HepG2 (cell line): Measurements from ENCODE around the gene NR5A2. TPM values are rescaled to one million over a fixed set of nuclear protein-coding genes. Genes with fewer than 3 reads are reported as not detected.

Experiments
- ATAC-seq: fragments of 200-7000 bp; cut with Tn5 transposase; 3 replicates; pipeline ENCODE4 v1.9.1; 2020; ENCODE audit warnings: mild to moderate bottlenecking, moderate library complexity
- BruUV-seq: library from RNA; stranded (reverse); fragments of 400-500 nt; replicated peaks from 2 replicates; lab custom pipeline; 2021; lab: Mats Ljungman, UMichigan
- CTCF ChIA-PET: fragments of 300-600 bp; formaldehyde crosslinking; extraction: SDS; loops from one replicate; lab custom pipeline; 2021; ENCODE audit warnings: low total read pairs, inconsistent platforms, low intra/inter-chr PET ratio; lab: Yijun Ruan, JAX
- POLR2A ChIA-PET: fragments of 350-600 bp; sonication (Branson Sonifier 250); formaldehyde crosslinking; loops from one replicate; lab custom pipeline; 2020; ENCODE audit warnings: antibody characterized with exemption, inconsistent platforms; lab: Yijun Ruan, JAX
- DNase-seq: peaks from one replicate; pipeline ENCODE4 v3.0.0-alpha.2; 2015; ENCODE audit warnings: low spot score
- FAIRE-seq: peaks from 3 replicates; lab custom pipeline; 2011; peaks lifted over from hg19 to GRCh38; lab: Jason Lieb, UNC
- H2AFZ ChIP-seq: one replicate; pipeline ENCODE4 v1.6.1; 2011; ENCODE audit warnings: low read length, inconsistent platforms
- H3K27ac ChIP-seq: fragments of 300-600 bp; 3 replicates; pipeline ENCODE4 v1.8.0; 2011; ENCODE audit warnings: mixed run types, mild to moderate bottlenecking, mixed read lengths, low read length, inconsistent platforms; ENCODE audit not compliant: insufficient read depth; ENCODE audit errors: extremely low read length
- H3K27me3 ChIP-seq, 2 experiments: fragments of 200-600 bp in 1 of 2; 2 replicates in 1 of 2; 3 replicates in 1 of 2; pipeline versions ENCODE4 v1.6.0 to v1.8.0; 2011; ENCODE audit warnings: low read length in 2 of 2, mild to moderate bottlenecking in 2 of 2, moderate library complexity in 2 of 2, inconsistent platforms in 1 of 2; ENCODE audit not compliant: insufficient read depth in 2 of 2, control insufficient read depth in 1 of 2
- H3K36me3 ChIP-seq, 2 experiments: fragments of 200-600 bp in 1 of 2; replicated peaks in 1 of 2; 2 replicates in 1 of 2; 3 replicates in 1 of 2; pipeline versions ENCODE4 v1.5.1 to v1.8.0; 2011; ENCODE audit warnings: low read length in 2 of 2, inconsistent platforms in 1 of 2; ENCODE audit not compliant: insufficient read depth in 2 of 2, control insufficient read depth in 1 of 2
- H3K4me1 ChIP-seq: 2 replicates; pipeline ENCODE4 v1.5.1; 2012; ENCODE audit warnings: low read length, inconsistent platforms; ENCODE audit not compliant: insufficient read depth
- H3K4me2 ChIP-seq: 2 replicates; pipeline ENCODE4 v1.6.0; 2011; ENCODE audit warnings: low read depth, low read length, inconsistent platforms
- H3K4me3 ChIP-seq, 3 experiments: fragments of 200-600 bp in 1 of 3; sonication (generic), shearing (Covaris generic) in 1 of 3; replicated peaks in 1 of 3; 2 replicates each; pipeline ENCODE4 v1.5.1; 2011 to 2016; ENCODE audit warnings: low read length in 3 of 3, inconsistent platforms in 2 of 3, low read depth in 2 of 3, mild to moderate bottlenecking in 2 of 3, control low read depth in 1 of 3, mixed read lengths in 1 of 3; ENCODE audit not compliant: insufficient read depth in 1 of 3
- H3K79me2 ChIP-seq: one replicate; pipeline ENCODE4 v1.6.1; 2011; ENCODE audit warnings: low read length, inconsistent platforms; ENCODE audit not compliant: insufficient read depth
- H3K9ac ChIP-seq: 2 replicates; pipeline ENCODE4 v1.6.0; 2011; ENCODE audit warnings: mild to moderate bottlenecking, low read depth, low read length, inconsistent platforms; ENCODE audit not compliant: insufficient read depth
- H3K9me3 ChIP-seq: 2 replicates; pipeline ENCODE4 v1.5.1; 2012; ENCODE audit warnings: mild to moderate bottlenecking, low read length
- H4K20me1 ChIP-seq: 2 replicates; pipeline ENCODE4 v1.6.0; 2011; ENCODE audit warnings: inconsistent platforms, mild to moderate bottlenecking, low read length, moderate library complexity; ENCODE audit not compliant: insufficient read depth
- AGO1 ChIP-seq: fragments of 200-400 bp; formaldehyde crosslinking; IDR thresholded peaks from 2 replicates; pipeline ENCODE4 v1.6.1; 2017; ENCODE audit warnings: mild to moderate bottlenecking, low read depth, low read length, moderate library complexity; ENCODE audit not compliant: poor library complexity, severe bottlenecking
- BRD4 ChIP-seq: sonication (generic); formaldehyde crosslinking; IDR thresholded peaks from 2 replicates; pipeline ENCODE4 v1.4.0; 2020; ENCODE audit warnings: missing genetic modification reagents
- CBX2 ChIP-seq, 2 experiments: fragments of 200-600 bp in 1 of 2; sonication (generic); formaldehyde crosslinking in 1 of 2; IDR thresholded peaks; 2 replicates each; pipeline versions ENCODE4 v1.7.0 to v1.8.1; 2018 to 2022; ENCODE audit warnings: low read depth in 2 of 2, low read length in 1 of 2, mild to moderate bottlenecking in 1 of 2, missing genetic modification reagents in 1 of 2
- IKZF1 ChIP-seq: fragments of 450-650 bp; IDR thresholded peaks from 2 replicates; pipeline ENCODE4 v1.7.1; 2016
- MLLT10 ChIP-seq: sonication (generic); formaldehyde crosslinking; IDR thresholded peaks from 2 replicates; pipeline ENCODE4 v1.4.0; 2020; ENCODE audit warnings: missing genetic modification reagents
- MTF1 ChIP-seq: sonication (generic); formaldehyde crosslinking; IDR thresholded peaks from 2 replicates; pipeline ENCODE4 v1.5.0; 2020; ENCODE audit warnings: missing genetic modification reagents
- ONECUT2 ChIP-seq: sonication (generic); formaldehyde crosslinking; IDR thresholded peaks from 2 replicates; pipeline ENCODE4 v1.4.0; 2020; ENCODE audit warnings: missing genetic modification reagents
- RNF2 ChIP-seq: fragments of 450-650 bp; conservative IDR thresholded peaks from 2 replicates; pipeline ENCODE4 v1.6.1; 2016; ENCODE audit warnings: low read depth
- SMARCE1 ChIP-seq: fragments of 450-650 bp; IDR thresholded peaks from 2 replicates; pipeline ENCODE4 v1.6.1; 2017; ENCODE audit warnings: borderline replicate concordance
- ZNF251 ChIP-seq: sonication (generic); formaldehyde crosslinking; IDR thresholded peaks from 2 replicates; pipeline ENCODE4 v1.9.0; 2021; ENCODE audit warnings: mild to moderate bottlenecking, missing genetic modification reagents
- ZNF3 ChIP-seq: IDR thresholded peaks from 2 replicates; pipeline ENCODE4 v1.7.0; 2017; ENCODE audit warnings: inconsistent platforms
- ZNF335 ChIP-seq: sonication (generic); formaldehyde crosslinking; IDR thresholded peaks from 2 replicates; pipeline ENCODE4 v1.4.0; 2020; ENCODE audit warnings: missing genetic modification reagents
- ZNF446 ChIP-seq: sonication (generic); formaldehyde crosslinking; IDR thresholded peaks from 2 replicates; pipeline ENCODE4 v1.5.0; 2020; ENCODE audit warnings: mild to moderate bottlenecking, missing genetic modification reagents
- ZNF674 ChIP-seq: sonication (generic); formaldehyde crosslinking; IDR thresholded peaks from 2 replicates; pipeline ENCODE4 v1.5.0; 2020; ENCODE audit warnings: low read depth, mild to moderate bottlenecking, missing genetic modification reagents
- ZNF781 ChIP-seq: sonication (generic); formaldehyde crosslinking; IDR thresholded peaks from 2 replicates; pipeline ENCODE4 v1.5.1; 2020; ENCODE audit warnings: borderline replicate concordance, mild to moderate bottlenecking, missing genetic modification reagents; ENCODE audit errors: not compliant biosample characterization
- ZNF792 ChIP-seq: IDR thresholded peaks from 2 replicates; pipeline ENCODE4 v1.6.1; 2016
- ZSCAN20 ChIP-seq: sonication (generic); formaldehyde crosslinking; IDR thresholded peaks from 2 replicates; pipeline ENCODE4 v1.4.0; 2020; ENCODE audit warnings: missing genetic modification reagents, mild to moderate bottlenecking, borderline replicate concordance
- WGBS: methylation state at CpG from one replicate; pipeline ENCODE4 v1.1.6; 2017; ENCODE audit warnings: low lambda C conversion rate; 5-methylcytosine and 5-hydroxymethylcytosine counted together
- in situ Hi-C: cut with HindIII; loops from 2 replicates; pipeline ENCODE4 v1.10.0; 2017; ENCODE audit warnings: low pct_unique_long_range_greater_than_20kb; ENCODE audit not compliant: extremely low pct_ligation_motif_present
- intact Hi-C: fragments of 100-400 bp; cut with micrococcal nuclease; formaldehyde crosslinking; loops from one replicate; pipeline ENCODE4 v1.10.0; 2022; ENCODE audit not compliant: unreplicated experiment
- polyA plus RNA-seq, 8 experiments: library from polyadenylated mRNA; depleted of rRNA in 3 of 8; stranded (reverse) in 7 of 8; unstranded in 1 of 8; fragments of >200 nt; fragmentation: Illumina TruSeq in 4 of 8; extraction: Trizol in 4 of 8; gene quantifications; 2 replicates each; pipeline versions ENCODE4 v1.2.1 to v1.2.3, GENCODE V29; 2011 to 2016; ENCODE audit warnings: low read depth in 4 of 8, missing spikeins in 1 of 8, mixed read lengths in 1 of 8; ENCODE audit not compliant: insufficient read depth in 1 of 8
- total RNA-seq, 5 experiments: library from RNA; depleted of rRNA; stranded (reverse); fragments of >200 nt; fragmentation: Illumina TruSeq; extraction: Trizol; gene quantifications; 2 replicates each; pipeline ENCODE4 v1.2.3, GENCODE V29; 2016; ENCODE audit warnings: low read depth in 1 of 5
- TF ChIP-seq, protein P1 (sequence below): sonication (generic); formaldehyde crosslinking; IDR thresholded peaks from 2 replicates; pipeline ENCODE4 v1.4.0; 2020; ENCODE audit warnings: missing genetic modification reagents, borderline replicate concordance

NR5A2 gene
- total and polyA plus RNA-seq, 2 of the 13 experiments (the other 11 are each of a cell fraction or from before 2014, with no cell fraction given) = 0.24 to 2.8 TPM

DNA sequence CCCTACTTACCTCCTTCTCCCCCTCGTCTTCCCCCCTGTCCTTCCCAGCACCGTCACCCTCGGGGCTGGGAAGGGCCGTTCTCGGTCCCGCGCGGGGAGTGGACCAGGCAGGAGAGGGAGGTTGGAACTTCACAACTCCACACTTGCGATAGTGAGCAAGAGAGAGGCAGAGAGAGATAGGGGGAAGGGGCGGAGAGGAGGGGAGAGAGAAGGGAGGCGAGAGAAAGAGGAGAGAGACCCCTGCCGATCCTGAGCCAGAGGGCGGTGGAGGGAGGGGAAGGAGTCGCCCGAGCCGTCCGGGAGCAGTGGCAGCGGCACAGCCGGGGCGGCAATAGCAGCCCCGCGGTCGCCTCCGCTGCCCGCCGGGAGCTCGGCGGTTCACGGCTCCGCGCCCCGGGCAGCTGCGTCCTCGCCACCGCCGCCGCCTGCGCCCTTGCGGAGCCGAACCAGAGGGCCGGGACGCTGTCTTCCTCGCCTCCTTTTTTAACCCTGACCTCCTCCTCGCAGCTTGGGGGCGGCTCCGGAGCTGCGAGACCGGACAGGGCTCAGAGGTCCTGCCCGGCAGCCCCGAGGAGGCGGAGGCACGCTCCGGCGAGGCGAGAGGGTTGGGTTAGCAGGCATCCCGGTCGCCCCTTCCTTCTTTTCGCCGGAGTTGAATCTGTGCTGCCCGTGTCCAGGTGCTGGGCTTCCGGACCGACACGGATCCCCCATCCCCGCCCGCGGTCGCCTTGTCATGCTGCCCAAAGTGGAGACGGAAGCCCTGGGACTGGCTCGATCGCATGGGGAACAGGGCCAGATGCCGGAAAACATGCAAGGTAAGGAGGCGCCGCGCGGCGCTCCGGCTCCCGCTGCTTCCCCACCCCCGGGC, 11.7 kb downstream of the NR5A2 start (continued):
- TF ChIP-seq ZNF251 (CRISPR knock-in tag) (no peak), ZNF674 (CRISPR knock-in tag) (no peak), ZNF3 (CRISPR knock-in tag) (no peak), ZNF446 (CRISPR knock-in tag) (no peak), ZSCAN20 (CRISPR knock-in tag) (0 out of 2 replicates have a peak, but pooled peaks have one; percentile 53)

DNA sequence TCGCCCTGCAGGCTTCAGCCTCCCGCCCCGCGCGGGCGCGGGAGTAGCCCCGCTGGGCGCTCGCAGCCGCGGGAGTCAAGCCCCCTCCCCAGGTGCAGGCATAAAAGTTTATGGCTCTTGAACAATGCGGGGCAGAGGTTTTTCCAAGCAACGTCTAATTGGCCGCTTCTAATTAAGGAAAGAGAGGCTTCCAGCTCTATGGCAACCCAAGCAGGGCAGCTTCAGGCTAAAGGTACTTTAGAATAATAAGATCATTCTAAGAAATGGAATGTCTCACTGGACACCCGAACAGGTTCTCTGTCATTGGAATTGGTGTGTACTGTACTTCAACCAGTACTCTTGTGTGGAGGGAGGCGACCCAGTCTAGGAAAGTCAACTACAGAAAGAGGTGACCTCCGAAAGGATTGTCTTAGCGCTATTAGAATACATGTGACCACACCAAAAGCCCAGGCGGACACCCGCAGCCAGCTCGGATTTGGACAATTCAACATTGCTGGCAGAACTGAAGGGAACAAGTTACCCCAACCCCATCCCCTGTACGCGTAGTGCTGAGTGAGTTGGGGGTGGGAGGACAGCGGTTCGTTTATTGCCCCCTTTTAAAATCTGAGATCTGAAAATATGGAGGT, 12.5 kb downstream of the NR5A2 start:
- Histone ChIP-seq H3K4me2 (peak overlapping the region; percentile 84), H3K4me1 (peaks cover 47% of the 10 kb centered on the region), H3K27me3 (peaks cover 13 to 70% of the 10 kb centered on the region in 2 experiments), H3K4me3 (peak overlapping the region; percentile 44 to 64 (median 51); a peak in 4 of 6 replicates), H3K9me3 (no peaks in the 10 kb centered on the region), H4K20me1 (no peaks in the 10 kb centered on the region; the same call in 1 of the 2 replicates), H3K9ac (no peak overlapping the region), H2AFZ (no peak overlapping the region), H3K27ac (no peak overlapping the region), H3K79me2 (no peaks in the 10 kb centered on the region), H3K36me3 (no peaks in the 10 kb centered on the region)
- in situ Hi-C loops (no loop called here), intact Hi-C loops (loop anchor here (10.0 kb wide), 1 partner anchor 85 kb away; no protein-coding TSS in a partner anchor)
- ChIA-PET POLR2A (no interaction called here), CTCF (no interaction called here)
- BruUV-seq = no TSS peak
- DNase-seq = no peak
- no peak for FAIRE-seq
- ATAC-seq = no peak
- 5% methylated on average over 20 of the region's 26 CpGs for WGBS
- TF ChIP-seq CBX2 (IDR thresholded peaks at IDR 0.05; ENCODE audit: low read depth, low read length) (0 out of 2 replicates have a peak, but pooled peaks have one; percentile 43), CBX2 (CRISPR knock-in tag; IDR thresholded peaks at IDR 0.05; ENCODE audit: low read depth) (no peak), MTF1 (no peak), SMARCE1 (no peak), BRD4 (CRISPR knock-in tag) (no peak), ZNF335 (no peak), ONECUT2 (CRISPR knock-in tag) (no peak), ZNF792 (no peak), RNF2 (no peak), AGO1 (peak; percentile 9), IKZF1 (no peak), MLLT10 (CRISPR knock-in tag) (no peak), ZNF781 (CRISPR knock-in tag) (no peak)
- TF ChIP-seq, protein P1, sequence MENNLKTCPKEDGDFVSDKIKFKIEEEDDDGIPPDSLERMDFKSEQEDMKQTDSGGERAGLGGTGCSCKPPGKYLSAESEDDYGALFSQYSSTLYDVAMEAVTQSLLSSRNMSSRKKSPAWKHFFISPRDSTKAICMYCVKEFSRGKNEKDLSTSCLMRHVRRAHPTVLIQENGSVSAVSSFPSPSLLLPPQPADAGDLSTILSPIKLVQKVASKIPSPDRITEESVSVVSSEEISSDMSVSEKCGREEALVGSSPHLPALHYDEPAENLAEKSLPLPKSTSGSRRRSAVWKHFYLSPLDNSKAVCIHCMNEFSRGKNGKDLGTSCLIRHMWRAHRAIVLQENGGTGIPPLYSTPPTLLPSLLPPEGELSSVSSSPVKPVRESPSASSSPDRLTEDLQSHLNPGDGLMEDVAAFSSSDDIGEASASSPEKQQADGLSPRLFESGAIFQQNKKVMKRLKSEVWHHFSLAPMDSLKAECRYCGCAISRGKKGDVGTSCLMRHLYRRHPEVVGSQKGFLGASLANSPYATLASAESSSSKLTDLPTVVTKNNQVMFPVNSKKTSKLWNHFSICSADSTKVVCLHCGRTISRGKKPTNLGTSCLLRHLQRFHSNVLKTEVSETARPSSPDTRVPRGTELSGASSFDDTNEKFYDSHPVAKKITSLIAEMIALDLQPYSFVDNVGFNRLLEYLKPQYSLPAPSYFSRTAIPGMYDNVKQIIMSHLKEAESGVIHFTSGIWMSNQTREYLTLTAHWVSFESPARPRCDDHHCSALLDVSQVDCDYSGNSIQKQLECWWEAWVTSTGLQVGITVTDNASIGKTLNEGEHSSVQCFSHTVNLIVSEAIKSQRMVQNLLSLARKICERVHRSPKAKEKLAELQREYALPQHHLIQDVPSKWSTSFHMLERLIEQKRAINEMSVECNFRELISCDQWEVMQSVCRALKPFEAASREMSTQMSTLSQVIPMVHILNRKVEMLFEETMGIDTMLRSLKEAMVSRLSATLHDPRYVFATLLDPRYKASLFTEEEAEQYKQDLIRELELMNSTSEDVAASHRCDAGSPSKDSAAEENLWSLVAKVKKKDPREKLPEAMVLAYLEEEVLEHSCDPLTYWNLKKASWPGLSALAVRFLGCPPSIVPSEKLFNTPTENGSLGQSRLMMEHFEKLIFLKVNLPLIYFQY (CRISPR knock-in tag) = no peak
